ENCODE results near the gene CCL16.
"Not testable (repeated sequence)": the region's sequence is repeated elsewhere in the genome, so short reads cannot be mapped to it uniquely, and the experiment has no call there.

CCL16 gene

GRCh38 chr17:35981246-35981645 lies at the start of gene CCL16:
Gene CCL16, minus strand, starts transcription at chr17:35981497. Its CDS starts 77 bp downstream, at chr17:35981420.
- DNase-seq (ENCODE audit: low read depth in 2 of 2): no peak

DNA sequence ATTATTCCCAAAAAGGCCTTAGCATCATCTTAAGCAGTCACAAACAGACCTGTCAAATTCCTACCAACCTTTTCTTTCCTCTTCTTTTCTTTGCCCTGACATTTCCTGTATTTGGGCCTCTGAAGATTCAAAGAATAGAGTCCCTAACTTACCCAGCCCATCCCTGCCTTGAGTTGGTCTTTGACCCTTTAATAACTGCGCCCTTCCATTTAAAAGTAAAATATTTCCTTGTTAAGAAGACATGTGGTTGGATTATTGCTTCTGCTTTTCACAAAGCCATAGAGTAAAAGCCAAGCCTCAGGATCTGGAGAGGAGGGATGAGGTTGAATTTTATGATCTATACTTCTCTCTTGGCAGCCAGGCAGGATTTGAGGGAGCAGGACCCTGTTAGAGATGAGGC lies 49.7 kb upstream of the CCL16 start:
- no peak for DNase-seq (ENCODE audit: low read depth in 2 of 2)

DNA sequence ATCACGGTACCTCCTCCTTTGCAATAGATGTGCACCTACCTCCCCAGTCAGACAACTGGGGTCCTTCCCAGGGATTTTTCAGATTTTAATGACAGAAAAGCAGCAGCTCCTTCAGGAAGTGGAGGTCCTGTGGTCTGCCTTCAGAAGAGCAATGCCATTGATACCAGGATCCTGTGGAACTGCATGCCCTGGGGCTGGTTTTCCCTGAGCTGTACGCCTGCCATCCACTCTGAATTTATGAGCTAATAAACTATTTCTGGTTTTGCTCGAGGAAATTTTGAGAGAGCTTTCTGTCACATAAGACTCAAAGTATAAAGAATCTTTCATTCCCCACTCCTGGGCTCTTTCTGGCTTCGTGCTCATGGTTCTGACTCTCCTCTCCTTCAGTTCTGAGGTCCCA lies 46.5 kb upstream of the CCL16 start:
- DNase-seq (ENCODE audit: low read depth in 2 of 2): no peak

DNA sequence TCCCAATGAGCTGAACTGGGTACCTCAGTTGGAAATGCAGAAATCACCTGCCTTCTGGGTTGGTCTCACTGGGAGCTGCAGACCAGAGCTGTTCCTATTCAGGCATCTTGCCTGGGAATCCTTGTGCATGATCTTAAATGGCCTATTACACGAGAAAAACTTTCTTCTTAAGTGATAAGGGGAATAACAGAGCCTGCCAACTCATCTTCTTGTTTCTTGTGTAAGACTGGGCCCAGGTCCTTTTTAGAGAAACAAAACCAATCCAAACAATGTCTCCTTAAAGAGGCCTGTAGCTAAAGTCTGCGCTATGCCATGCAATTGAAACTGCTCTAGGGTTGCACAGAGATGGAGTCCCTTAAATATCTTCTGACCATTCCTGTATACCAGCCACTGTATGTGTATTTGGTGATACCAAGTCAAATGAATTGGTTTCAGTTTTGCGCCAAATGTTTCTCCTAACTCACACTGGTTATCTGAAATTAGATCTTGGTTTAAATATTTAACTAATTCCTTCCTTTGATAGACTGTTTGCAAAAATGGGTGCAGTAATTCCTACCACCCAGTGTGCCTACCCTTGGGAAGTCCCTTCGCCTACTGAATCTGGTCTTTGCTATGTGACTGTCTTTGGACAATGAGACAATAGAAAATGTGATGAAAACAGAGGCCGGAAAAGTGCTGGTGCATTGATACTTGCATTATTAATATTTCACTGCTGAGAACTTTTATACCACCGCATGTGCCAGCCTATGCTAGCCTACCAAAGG lies 43.0 kb upstream of the CCL16 start:
- DNase-seq (ENCODE audit: low read depth in 2 of 2): no peak

DNA sequence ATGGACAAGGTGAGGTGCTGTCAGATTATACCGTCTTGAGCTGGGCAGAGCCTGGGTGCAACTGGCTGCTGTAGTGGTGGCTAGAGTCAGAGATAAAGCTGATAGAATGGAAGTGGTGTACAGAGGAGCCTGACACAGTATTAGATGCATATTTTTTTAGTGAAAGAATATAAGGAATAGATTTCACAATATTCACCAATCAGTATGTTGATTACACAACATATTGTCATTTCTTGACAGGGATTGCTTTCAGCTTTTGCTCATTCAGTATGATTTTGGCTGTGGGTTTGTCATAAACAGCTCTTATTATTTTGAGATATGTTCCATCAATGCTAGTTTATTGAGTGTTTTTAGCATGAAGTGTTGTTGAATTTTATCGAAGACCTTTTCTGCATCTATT lies 38.1 kb upstream of the CCL16 start:
- DNase-seq (ENCODE audit: low read depth in 2 of 2): no peak

GRCh38 chr17:36017799-36018198 lies 36.5 kb upstream of the CCL16 start, which contains the start of gene CCL23:
Gene CCL23, minus strand, starts transcription at chr17:36017972. Its CDS starts 75 bp downstream, at chr17:36017897.
- no peak for DNase-seq (ENCODE audit: low read depth in 2 of 2)

DNA sequence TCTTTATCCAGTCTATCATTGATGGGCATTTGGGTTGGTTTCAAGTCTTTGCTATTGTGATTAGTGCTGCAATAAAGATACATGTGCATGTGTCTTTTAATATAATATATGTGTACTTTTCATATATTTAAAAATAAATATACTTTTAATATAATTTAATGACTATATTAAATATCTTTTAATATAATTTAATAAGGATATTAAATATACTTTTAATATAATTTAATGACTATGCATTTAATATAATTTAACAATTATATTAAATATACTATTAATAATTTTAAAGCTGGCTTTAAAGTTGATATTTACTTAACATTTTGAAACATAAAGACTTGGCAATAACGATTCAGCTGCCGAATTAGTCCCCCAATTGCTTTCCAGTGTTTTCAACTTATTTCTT lies 35.3 kb upstream of the CCL16 start:
- no peak for DNase-seq (ENCODE audit: low read depth in 2 of 2)

DNA sequence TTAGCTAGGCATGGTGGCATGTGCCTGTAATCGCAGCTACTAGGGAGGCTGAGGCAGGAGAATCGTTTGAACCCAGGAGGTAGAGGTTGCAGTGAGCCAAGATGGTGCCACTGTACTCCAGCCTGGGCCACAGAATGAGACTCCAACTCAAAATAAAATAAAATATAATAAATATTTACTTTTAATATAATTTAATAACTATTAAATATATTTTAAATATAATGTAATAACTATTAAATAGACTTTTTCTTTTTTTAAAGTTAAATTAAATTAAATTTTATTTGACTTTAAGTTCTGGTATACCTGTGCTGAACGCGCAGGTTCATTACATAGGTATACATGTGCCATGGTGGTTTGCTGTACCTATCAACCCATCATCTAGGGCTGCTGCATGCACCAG lies 34.6 kb upstream of the CCL16 start:
- not testable (repeated sequence) for DNase-seq (ENCODE audit: low read depth in 2 of 2)

DNA sequence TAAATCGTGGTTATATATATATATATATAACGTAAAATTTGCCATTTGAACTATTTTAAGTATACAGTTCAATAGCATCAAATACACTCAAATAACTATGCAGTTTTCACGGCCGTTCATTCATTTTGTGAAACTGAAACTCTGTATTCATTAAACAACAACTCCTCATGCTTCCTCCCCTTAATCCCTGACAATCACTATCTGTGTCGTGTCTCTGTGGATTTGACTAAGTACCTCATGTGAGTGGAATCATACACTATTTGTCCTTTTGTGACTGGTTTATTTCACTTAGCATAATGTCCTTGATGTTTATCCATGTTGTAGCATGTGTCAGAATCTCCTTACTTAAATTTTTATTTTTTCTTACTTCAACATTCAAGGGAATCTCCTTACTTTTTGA lies 33.6 kb upstream of the CCL16 start:
- no peak for DNase-seq (ENCODE audit: low read depth in 2 of 2)

GRCh38 chr17:36011201-36011600 lies 29.9 kb upstream of the CCL16 start:
- DNase-seq (ENCODE audit: low read depth in 2 of 2): no peak

GRCh38 chr17:36008998-36009665 lies 27.8 kb upstream of the CCL16 start:
- DNase-seq (ENCODE audit: low read depth in 2 of 2): no peak

GRCh38 chr17:36004594-36005108 lies 23.4 kb upstream of the CCL16 start:
- DNase-seq (ENCODE audit: low read depth in 2 of 2): no peak

GRCh38 chr17:36002631-36003030 lies 21.3 kb upstream of the CCL16 start:
- no peak for DNase-seq (ENCODE audit: low read depth in 2 of 2)

GRCh38 chr17:36001862-36002603 lies 20.7 kb upstream of the CCL16 start:
- no peak for DNase-seq (ENCODE audit: low read depth in 2 of 2)

- DNase-seq (ENCODE audit: low read depth in 2 of 2): no peak
Observed at GRCh38 chr17:36001110-36001771, 19.9 kb upstream of the CCL16 start, which contains the start of gene CCL15. Gene CCL15, minus strand, starts transcription at chr17:36001553. Its CDS starts 61 bp downstream, at chr17:36001492.

DNA sequence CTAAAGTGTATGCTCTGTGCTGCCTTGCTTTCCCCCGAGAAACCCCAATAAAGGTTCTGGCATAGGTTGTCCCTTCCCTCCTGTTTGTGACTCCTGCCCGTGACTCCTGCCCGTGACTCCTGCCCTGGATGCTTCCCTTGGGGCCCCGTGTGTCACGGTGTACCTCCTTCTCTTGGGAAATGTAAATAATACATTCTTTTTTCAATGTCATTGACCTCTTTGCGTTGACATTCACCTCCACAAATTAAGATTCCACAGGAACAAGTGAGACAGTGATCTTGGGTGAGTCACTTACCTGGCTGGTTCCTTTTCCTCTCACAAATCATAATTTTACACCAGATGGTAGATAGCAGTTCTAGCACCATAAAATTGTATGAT lies 19.4 kb upstream of the CCL16 start:
- DNase-seq (ENCODE audit: low read depth in 2 of 2): no peak

- DNase-seq (ENCODE audit: low read depth in 2 of 2): no peak
Observed at GRCh38 chr17:35998756-35999155, 17.5 kb upstream of the CCL16 start.

DNA sequence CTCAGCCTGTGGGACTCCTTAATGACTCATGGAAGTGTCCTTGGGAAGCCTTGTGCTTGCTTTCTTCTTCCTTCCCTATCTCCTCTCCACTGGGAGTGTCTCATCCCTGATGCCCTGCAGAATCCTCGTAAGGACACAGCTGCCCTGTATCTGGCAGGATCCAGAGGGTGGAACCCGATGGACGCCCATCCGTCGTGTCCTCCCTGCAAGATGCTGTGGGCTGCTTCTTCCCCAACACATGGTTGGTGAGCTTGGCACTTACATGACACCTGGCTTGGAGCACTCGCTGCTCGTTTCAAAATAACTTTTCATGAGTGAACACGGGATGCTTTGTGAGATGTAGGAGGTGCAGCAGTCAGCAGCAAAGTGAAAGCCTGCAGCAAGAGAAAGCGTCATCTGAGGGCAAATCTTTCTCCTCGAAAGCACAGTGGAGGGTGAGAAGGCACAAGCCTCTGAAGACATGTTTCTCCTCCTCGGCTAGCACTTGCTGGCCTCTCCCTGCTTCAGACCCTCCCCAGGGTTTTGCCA lies 16.8 kb upstream of the CCL16 start:
- no peak for DNase-seq (ENCODE audit: low read depth in 2 of 2)

DNA sequence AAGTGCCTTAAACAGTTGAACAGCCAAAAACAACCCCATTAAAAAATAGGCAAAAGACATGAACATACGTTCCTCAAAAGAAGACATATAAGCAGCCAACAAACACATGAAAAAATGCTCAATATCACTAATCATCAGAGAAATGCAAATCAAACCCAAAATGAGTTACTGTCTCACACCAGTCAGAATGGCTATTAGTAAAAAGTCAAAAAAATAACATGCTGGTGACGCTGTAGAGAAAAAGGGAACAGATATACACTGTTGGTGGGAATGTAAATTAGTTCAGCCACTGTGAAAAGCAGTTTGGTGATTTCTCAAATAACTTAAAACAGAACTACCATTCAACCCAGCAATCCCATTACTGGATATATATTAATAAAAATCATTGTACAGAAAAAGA lies 14.0 kb upstream of the CCL16 start:
- not testable (repeated sequence) for DNase-seq (ENCODE audit: low read depth in 2 of 2)

GRCh38 chr17:35991075-35991474 lies 9.8 kb upstream of the CCL16 start:
- DNase-seq (ENCODE audit: low read depth in 2 of 2): no peak

DNA sequence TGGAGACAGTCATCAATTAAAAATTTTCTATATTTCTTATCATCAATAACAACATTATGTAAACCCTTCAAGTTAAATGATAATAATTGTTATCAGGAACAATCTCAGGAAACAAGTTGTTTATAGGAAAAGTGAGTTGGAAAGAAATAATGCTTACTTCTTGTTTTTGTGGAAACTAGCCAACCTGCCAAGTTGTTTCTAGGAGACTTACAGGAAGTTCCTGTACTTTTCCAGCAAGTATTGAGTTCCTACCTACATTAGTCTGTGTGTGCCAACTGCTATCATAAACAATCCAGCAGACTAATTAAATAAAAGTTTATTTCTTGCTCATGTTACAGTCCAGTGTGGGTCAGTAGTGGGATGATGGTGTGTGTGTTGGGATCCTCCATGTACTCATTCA lies 6.9 kb upstream of the CCL16 start:
- DNase-seq (ENCODE audit: low read depth in 2 of 2): no peak

GRCh38 chr17:35986643-35987042 lies 5.3 kb upstream of the CCL16 start, which contains the start of gene CCL14:
Gene CCL14, minus strand, starts transcription at chr17:35986729. Its CDS starts 80 bp downstream, at chr17:35986649.
- no peak for DNase-seq (ENCODE audit: low read depth in 2 of 2)
